CD4-positive, CD25-positive, alpha-beta regulatory T cell (primary cell): ENCODE results near the gene ZNF681. TPM values are rescaled to one million over a fixed set of nuclear protein-coding genes. Genes with fewer than 3 reads are reported as not detected.
"Not testable (repeated sequence)": the region's sequence is repeated elsewhere in the genome, so short reads cannot be mapped to it uniquely, and the experiment has no call there.

Source experiments
- ATAC-seq, 2 donors: fragments of 150-1000 bp; cut with Tn5 transposase; one replicate each; pipeline ENCODE4 v1.10.0; 2021; ENCODE audit warnings: low read depth in 2 of 2, moderate number of reproducible peaks in 2 of 2, moderate library complexity in 1 of 2
- DNase-seq, 3 donors: peaks; one replicate each; pipeline versions ENCODE4 v3.0.0 to v3.0.0-alpha.2; 2012 to 2022; ENCODE audit warnings: mixed read lengths in 1 of 3
- H3K27ac ChIP-seq: one replicate; pipeline ENCODE4 v1.7.0; 2013; ENCODE audit warnings: mild to moderate bottlenecking, low read length; ENCODE audit not compliant: insufficient read depth, poor library complexity, severe bottlenecking
- H3K27me3 ChIP-seq: one replicate; pipeline ENCODE4 v1.7.0; 2013; ENCODE audit warnings: low read length; ENCODE audit not compliant: control insufficient read depth, insufficient read depth
- H3K36me3 ChIP-seq: one replicate; pipeline ENCODE4 v1.7.0; 2013; ENCODE audit warnings: mild to moderate bottlenecking, low read length, moderate library complexity; ENCODE audit not compliant: control insufficient read depth, insufficient read depth
- H3K4me1 ChIP-seq: 2 replicates; pipeline ENCODE4 v1.7.0; 2013; ENCODE audit warnings: mild to moderate bottlenecking, low read length; ENCODE audit not compliant: insufficient read depth, control insufficient read depth, poor library complexity, severe bottlenecking
- H3K4me3 ChIP-seq: one replicate; pipeline ENCODE4 v1.7.0; 2013; ENCODE audit warnings: low read depth, mild to moderate bottlenecking, low read length, moderate library complexity
- H3K9me3 ChIP-seq, 2 experiments: 1 replicate in 1 of 2; 2 replicates in 1 of 2; pipeline ENCODE4 v1.7.0; 2013; ENCODE audit warnings: low read length in 2 of 2, mild to moderate bottlenecking in 1 of 2, moderate library complexity in 1 of 2; ENCODE audit not compliant: control insufficient read depth in 2 of 2
- H3K27ac Mint-ChIP-seq, 3 donors: one replicate each; pipeline ENCODE4 v1.8.0; 2020 to 2022; ENCODE audit warnings: mild to moderate bottlenecking in 3 of 3, mixed read lengths in 3 of 3, moderate library complexity in 2 of 3
- H3K27me3 Mint-ChIP-seq: one replicate; pipeline ENCODE4 v1.8.0; 2022; ENCODE audit warnings: mild to moderate bottlenecking, mixed read lengths
- H3K36me3 Mint-ChIP-seq: one replicate; pipeline ENCODE4 v1.8.0; 2020; ENCODE audit warnings: mixed read lengths
- H3K4me1 Mint-ChIP-seq, 4 donors: one replicate each; pipeline ENCODE4 v1.8.0; 2020 to 2022; ENCODE audit warnings: mixed read lengths in 4 of 4, mild to moderate bottlenecking in 1 of 4
- H3K4me3 Mint-ChIP-seq, 4 donors: one replicate each; pipeline ENCODE4 v1.8.0; 2020 to 2022; ENCODE audit warnings: mild to moderate bottlenecking in 4 of 4, mixed read lengths in 4 of 4, moderate library complexity in 3 of 4
- H3K9me3 Mint-ChIP-seq, 7 donors: one replicate each; pipeline ENCODE4 v1.8.0; 2020 to 2022; ENCODE audit warnings: mixed read lengths in 7 of 7, mild to moderate bottlenecking in 3 of 7, moderate library complexity in 2 of 7
- polyA plus RNA-seq, 4 donors: library from polyadenylated mRNA; unstranded; fragments of 300-500 nt; fragmentation: Illumina TruSeq; gene quantifications; one replicate each; pipeline ENCODE4 v1.2.3, GENCODE V29; 2021
- total RNA-seq: library from RNA; stranded (reverse); gene quantifications from one replicate; pipeline ENCODE4 v1.2.3, GENCODE V29; 2022

Gene ZNF681
- total and polyA plus RNA-seq, 5 donors from 2014 or later, result 1.7 to 2.9 (median 2.1) TPM

DNA sequence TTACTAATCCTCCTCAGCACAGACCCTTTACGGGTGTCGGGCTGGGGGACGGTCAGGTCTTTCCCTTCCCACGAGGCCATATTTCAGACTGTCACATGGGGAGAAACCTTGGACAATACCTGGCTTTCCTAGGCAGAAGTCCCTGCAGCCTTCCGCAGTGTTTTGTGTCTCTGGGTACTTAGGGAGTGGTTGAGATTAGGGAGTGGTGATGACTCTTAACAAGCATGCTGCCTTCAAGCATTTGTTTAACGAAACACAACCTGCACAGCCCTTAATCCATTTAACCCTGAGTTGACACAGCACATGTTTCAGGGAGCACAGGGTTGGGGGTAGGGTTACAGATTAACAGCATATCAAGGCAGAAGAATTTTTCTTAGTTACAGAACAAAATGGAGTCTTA, 34.5 kb downstream of the ZNF681 start:
- H3K9me3 ChIP-seq, H3K4me1 ChIP-seq, H3K4me3 ChIP-seq, H3K4me3 Mint-ChIP-seq, ATAC-seq, H3K27ac Mint-ChIP-seq, H3K27me3 Mint-ChIP-seq, H3K36me3 ChIP-seq, H3K27ac ChIP-seq, H3K27me3 ChIP-seq, DNase-seq, H3K36me3 Mint-ChIP-seq: not testable (repeated sequence)
- peaks cover 0 to 13% (median 0%) of the 10 kb centered on the region in 4 donors for H3K4me1 Mint-ChIP-seq
- peaks cover 0 to 18% (median 5%) of the 10 kb centered on the region in 7 donors for H3K9me3 Mint-ChIP-seq

GRCh38 chr19:23718802-23719201, 39.9 kb downstream of the ZNF681 start:
- H3K36me3 Mint-ChIP-seq, result no peaks in the 10 kb centered on the region
- no peaks in the 10 kb centered on the region for H3K36me3 ChIP-seq
- ATAC-seq, result no peak
- H3K4me3 ChIP-seq, result no peak overlapping the region
- no peaks in the 10 kb centered on the region for H3K27me3 ChIP-seq
- no peaks in the 10 kb centered on the region for H3K4me1 ChIP-seq
- peaks cover 6% of the 10 kb centered on the region for H3K27me3 Mint-ChIP-seq
- DNase-seq, result no peak
- peaks cover 0 to 14% (median 4%) of the 10 kb centered on the region in 4 donors for H3K4me1 Mint-ChIP-seq
- H3K27ac ChIP-seq, result no peak overlapping the region
- H3K4me3 Mint-ChIP-seq, result peak overlapping the region in 1 of 4 donors; percentile 72
- H3K27ac Mint-ChIP-seq, result no peak overlapping the region
- no peaks in the 10 kb centered on the region for H3K9me3 ChIP-seq
- peaks cover 0 to 14% (median 0%) of the 10 kb centered on the region in 7 donors for H3K9me3 Mint-ChIP-seq

DNA sequence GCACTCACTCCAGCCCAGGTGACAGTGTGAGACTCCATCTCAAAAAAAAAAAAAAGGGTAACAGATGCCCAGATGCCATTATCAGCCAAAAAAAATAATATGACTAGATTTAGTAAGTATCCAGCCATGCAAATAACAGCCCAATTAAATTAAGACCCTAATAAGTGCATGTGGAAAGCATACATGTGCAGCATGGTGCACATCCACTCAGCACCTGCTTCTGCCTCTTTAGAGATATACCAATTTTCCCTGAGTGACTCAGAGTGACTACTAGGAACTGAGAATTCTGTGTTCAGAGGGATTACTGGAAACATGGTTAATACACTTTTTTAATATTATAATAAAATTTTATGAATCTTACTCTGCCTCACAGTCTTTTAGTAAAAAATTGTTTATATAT, 41.9 kb downstream of the ZNF681 start:
- no peaks in the 10 kb centered on the region for H3K9me3 ChIP-seq
- H3K27ac ChIP-seq, result no peak overlapping the region
- no peak overlapping the region for H3K4me3 ChIP-seq
- ATAC-seq (no peak), DNase-seq (no peak)
- Mint-ChIP-seq H3K4me1 (peaks cover 0 to 10% (median 4%) of the 10 kb centered on the region in 4 donors), H3K4me3 (no peak overlapping the region), H3K36me3 (no peaks in the 10 kb centered on the region), H3K9me3 (peaks cover 0 to 14% (median 0%) of the 10 kb centered on the region in 7 donors), H3K27me3 (peaks cover 6% of the 10 kb centered on the region), H3K27ac (no peak overlapping the region)
- H3K27me3 ChIP-seq, result no peaks in the 10 kb centered on the region
- H3K36me3 ChIP-seq, result no peaks in the 10 kb centered on the region
- no peaks in the 10 kb centered on the region for H3K4me1 ChIP-seq

GRCh38 chr19:23709347-23709746, 49.3 kb downstream of the ZNF681 start:
- H3K9me3 ChIP-seq, result no peaks in the 10 kb centered on the region
- H3K27ac Mint-ChIP-seq, result no peak overlapping the region
- H3K4me3 ChIP-seq, result no peak overlapping the region
- no peaks in the 10 kb centered on the region for H3K36me3 Mint-ChIP-seq
- DNase-seq (no peak), ATAC-seq (no peak)
- H3K27me3 Mint-ChIP-seq, result peaks cover 4% of the 10 kb centered on the region
- H3K4me1 Mint-ChIP-seq, result no peaks in the 10 kb centered on the region
- H3K27me3 ChIP-seq, result no peaks in the 10 kb centered on the region
- no peaks in the 10 kb centered on the region for H3K4me1 ChIP-seq
- H3K27ac ChIP-seq, result no peak overlapping the region
- H3K4me3 Mint-ChIP-seq, result no peak overlapping the region
- peaks cover 0 to 5% (median 2%) of the 10 kb centered on the region in 7 donors for H3K9me3 Mint-ChIP-seq
- no peaks in the 10 kb centered on the region for H3K36me3 ChIP-seq

GRCh38 chr19:23706657-23707056, 52.0 kb downstream of the ZNF681 start:
- H3K4me3 Mint-ChIP-seq, result no peak overlapping the region
- H3K27me3 Mint-ChIP-seq, result peaks cover 4% of the 10 kb centered on the region
- Histone ChIP-seq H3K4me1 (no peaks in the 10 kb centered on the region), H3K27ac (no peak overlapping the region), H3K36me3 (no peaks in the 10 kb centered on the region), H3K27me3 (no peaks in the 10 kb centered on the region), H3K9me3 (no peaks in the 10 kb centered on the region), H3K4me3 (no peak overlapping the region)
- no peaks in the 10 kb centered on the region for H3K36me3 Mint-ChIP-seq
- H3K27ac Mint-ChIP-seq, result no peak overlapping the region
- no peaks in the 10 kb centered on the region for H3K4me1 Mint-ChIP-seq
- no peak for ATAC-seq
- no peak for DNase-seq
- peaks cover 0 to 5% (median 3%) of the 10 kb centered on the region in 7 donors for H3K9me3 Mint-ChIP-seq

DNA sequence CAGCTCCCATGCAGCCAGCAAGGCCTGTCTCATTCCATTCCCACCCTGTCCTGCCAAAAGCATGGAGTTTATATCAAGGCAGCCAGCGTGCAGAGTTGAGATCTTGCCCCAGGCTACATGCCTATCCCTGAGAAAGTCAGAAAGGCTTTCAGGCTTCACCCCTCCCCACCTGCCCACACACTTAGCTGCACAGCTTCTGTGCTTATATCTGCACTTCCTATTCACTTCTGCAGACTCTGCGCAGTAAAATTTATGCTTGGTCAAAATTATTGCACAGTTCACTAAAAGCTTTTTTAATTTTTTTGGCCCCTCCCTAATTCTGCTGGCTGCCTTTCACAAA, 59.2 kb downstream of the ZNF681 start:
- H3K4me1 ChIP-seq, result no peaks in the 10 kb centered on the region
- Mint-ChIP-seq H3K4me3 (no peak overlapping the region), H3K9me3 (peaks cover 0 to 6% (median 3%) of the 10 kb centered on the region in 7 donors), H3K4me1 (no peaks in the 10 kb centered on the region), H3K27me3 (no peaks in the 10 kb centered on the region), H3K27ac (no peak overlapping the region), H3K36me3 (no peaks in the 10 kb centered on the region)
- no peak for DNase-seq
- H3K27me3 ChIP-seq, result no peaks in the 10 kb centered on the region
- H3K27ac ChIP-seq, result no peak overlapping the region
- H3K4me3 ChIP-seq, result no peak overlapping the region
- no peak for ATAC-seq
- no peaks in the 10 kb centered on the region for H3K9me3 ChIP-seq
- no peaks in the 10 kb centered on the region for H3K36me3 ChIP-seq

GRCh38 chr19:23698711-23699520, 59.8 kb downstream of the ZNF681 start:
- H3K27ac Mint-ChIP-seq, result no peak overlapping the region
- H3K27ac ChIP-seq, result no peak overlapping the region
- H3K36me3 ChIP-seq, result no peaks in the 10 kb centered on the region
- peak overlapping the region in 1 of 4 donors; percentile 26 for H3K4me3 Mint-ChIP-seq
- H3K36me3 Mint-ChIP-seq, result no peaks in the 10 kb centered on the region
- no peak overlapping the region for H3K4me3 ChIP-seq
- H3K27me3 Mint-ChIP-seq, result no peaks in the 10 kb centered on the region
- no peaks in the 10 kb centered on the region for H3K9me3 ChIP-seq
- no peaks in the 10 kb centered on the region for H3K4me1 ChIP-seq
- no peaks in the 10 kb centered on the region for H3K4me1 Mint-ChIP-seq
- peaks cover 0 to 6% (median 3%) of the 10 kb centered on the region in 7 donors for H3K9me3 Mint-ChIP-seq
- no peaks in the 10 kb centered on the region for H3K27me3 ChIP-seq
- DNase-seq, result no peak
- no peak for ATAC-seq

DNA sequence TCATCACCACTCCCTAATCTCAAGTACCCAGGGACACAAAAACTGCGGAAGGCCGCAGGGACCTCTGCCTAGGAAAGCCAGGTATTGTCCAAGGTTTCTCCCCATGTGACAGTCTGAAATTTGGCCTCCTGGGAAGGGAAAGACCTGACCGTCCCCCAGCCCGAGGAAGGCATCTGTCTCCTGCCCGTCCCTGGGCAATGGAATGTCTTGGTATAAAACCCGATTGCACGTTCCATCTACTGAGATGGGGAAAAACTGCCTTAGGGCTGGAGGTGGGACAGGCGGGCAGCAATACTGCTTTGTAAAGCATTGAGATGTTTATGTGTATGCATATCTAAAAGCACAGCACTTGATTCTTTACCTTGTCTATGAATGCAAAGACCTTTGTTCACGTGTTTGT, 65.8 kb downstream of the ZNF681 start:
- not testable (repeated sequence) for H3K4me3 ChIP-seq, H3K27ac Mint-ChIP-seq, ATAC-seq, H3K9me3 ChIP-seq, DNase-seq, H3K9me3 Mint-ChIP-seq, H3K36me3 Mint-ChIP-seq, H3K27me3 ChIP-seq, H3K4me1 ChIP-seq, H3K27me3 Mint-ChIP-seq, H3K36me3 ChIP-seq, H3K27ac ChIP-seq, H3K4me3 Mint-ChIP-seq
- peaks cover 3 to 12% (median 3%) of the 10 kb centered on the region in 4 donors for H3K4me1 Mint-ChIP-seq
